Measurements from ENCODE around the gene C11orf42.

The C11orf42 gene, protein sequence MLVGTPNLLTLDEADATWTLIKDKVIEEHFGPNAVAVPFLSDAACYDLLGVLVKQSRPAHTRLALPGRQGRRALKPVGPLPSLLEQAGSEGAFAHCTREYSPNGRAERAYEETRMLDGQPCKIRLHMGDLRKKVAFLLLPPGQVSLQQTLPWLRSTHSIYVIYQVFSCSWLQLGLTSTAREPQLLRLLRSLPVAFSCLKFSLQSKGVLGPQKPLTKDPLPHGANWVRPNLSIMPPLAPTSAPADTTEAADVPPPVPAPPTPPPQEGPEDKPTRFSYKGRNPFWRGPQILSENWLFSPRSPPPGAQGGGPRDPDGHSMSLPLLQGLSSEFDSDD

DNA sequence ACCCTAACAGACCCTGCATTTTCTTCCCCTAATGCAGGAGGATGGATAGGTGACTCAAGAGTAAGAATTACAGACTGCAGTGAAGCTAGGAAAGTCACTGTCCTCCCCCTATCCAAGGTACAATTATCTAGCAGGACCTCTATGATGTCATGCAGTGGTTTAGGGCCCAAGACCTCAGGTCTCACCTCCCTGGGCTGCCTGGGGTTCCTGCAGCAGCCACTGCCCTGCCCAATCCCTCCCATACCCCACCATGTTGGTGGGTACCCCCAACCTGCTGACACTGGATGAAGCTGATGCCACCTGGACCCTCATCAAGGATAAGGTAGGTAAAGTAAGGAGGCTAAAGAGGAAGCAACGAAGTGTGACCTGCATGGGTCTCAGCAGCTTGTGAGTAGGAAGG is at the start of gene C11orf42:
Gene C11orf42, plus strand, starts transcription at position 192 of the 400 bp plus-strand sequence. Its CDS starts 59 bp downstream, at position 251.
- no peak for DNase-seq

GRCh38 chr11:6156628-6157359 is 48.6 kb upstream of the C11orf42 start:
- DNase-seq: no peak

DNA sequence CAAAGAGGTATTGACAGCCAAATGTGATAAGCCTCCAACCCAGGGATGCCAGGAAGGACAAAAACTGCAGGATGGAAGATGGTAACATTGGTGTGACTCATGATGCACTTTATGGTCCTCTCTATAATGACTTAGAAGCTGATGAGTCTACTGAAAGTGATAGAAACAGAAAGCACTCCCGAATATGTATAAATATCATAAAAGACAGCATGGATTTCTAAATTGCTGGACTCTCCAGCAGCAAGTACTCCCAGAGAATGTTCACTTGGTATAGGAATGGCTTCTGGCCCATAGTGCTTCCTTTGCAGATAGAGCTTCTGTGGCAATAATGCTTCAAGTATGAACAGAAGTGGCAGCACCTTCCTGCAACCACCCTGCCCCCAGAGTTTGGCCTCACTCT is 35.1 kb upstream of the C11orf42 start, which contains the start of gene OR52B2:
Gene OR52B2, minus strand, starts transcription at position 101 of the 400 bp plus-strand sequence. Its CDS starts 0 bp downstream, at position 101.
- DNase-seq: no peak

- no peak for DNase-seq
Measured at GRCh38 chr11:6175440-6175839, 29.9 kb upstream of the C11orf42 start.

DNA sequence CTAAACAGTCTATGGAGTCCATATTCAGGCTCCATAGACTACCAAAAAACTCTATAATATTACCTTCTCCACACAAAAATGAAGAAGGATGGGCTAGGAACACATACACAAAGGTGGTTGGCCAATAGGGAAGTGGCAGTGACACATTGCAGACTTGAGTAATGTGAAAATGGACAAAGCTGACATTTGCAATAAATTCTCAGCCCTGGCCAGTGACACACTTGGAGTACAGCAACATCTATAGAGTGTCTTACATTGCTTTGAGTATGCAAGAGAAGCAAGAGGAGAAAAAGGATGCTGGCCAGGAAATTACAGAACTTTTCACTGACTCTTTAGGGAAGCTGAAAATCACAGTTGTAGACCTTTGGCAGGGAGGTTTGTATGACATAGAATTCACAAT is 13.6 kb upstream of the C11orf42 start:
- no peak for DNase-seq

- DNase-seq: no peak
Measured at GRCh38 chr11:6194065-6194581, 11.2 kb upstream of the C11orf42 start.

DNA sequence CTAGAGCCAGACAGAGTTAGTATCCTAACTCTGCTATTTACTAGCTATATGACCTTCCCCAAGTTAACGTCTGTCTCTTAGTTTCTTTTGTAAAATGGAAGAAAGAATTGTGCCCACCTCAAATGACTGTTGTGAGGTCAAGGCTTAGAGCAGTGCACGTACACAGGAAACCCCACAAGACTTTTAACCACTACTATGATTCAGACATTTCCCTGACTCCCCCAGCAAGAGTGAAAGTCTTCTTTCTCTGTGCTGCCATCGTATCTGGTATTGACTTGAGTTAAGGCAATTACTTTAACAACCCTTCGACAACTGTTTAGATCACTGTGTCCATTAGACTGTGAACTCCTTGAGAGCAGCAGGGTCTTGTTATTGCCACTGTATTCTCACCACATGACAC is 9.0 kb upstream of the C11orf42 start:
- no peak for DNase-seq

- no peak for DNase-seq
Measured at GRCh38 chr11:6197466-6198200, 7.7 kb upstream of the C11orf42 start.

GRCh38 chr11:6199174-6199810 is 6.1 kb upstream of the C11orf42 start, which contains the start of gene OR52W1:
Gene OR52W1 (plus strand): TSS chr11:6199224. CDS start chr11:6199224, 0 bp downstream.
- no peak for DNase-seq

GRCh38 chr11:6200975-6201374 is 4.4 kb upstream of the C11orf42 start:
- no peak for DNase-seq

DNA sequence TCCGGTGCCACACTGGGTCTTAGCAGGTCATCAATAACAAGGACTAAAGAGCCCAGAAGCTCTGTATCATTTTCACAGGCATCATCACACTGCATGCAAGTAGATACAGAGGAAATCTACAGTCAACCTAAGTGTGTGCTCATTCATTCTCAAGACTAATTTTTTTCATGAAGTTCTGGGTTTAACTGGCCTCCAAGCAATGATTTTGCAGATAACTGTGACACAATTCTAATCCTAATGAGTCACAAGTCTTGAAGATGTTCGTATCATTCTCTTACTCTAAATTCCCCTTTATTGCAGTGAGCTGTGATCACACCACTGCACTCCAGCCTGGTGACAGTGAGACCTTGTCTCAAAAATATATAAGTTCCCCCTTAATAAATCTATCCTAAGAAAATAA is 3.9 kb upstream of the C11orf42 start:
- no peak for DNase-seq

GRCh38 chr11:6202041-6202440 is 3.3 kb upstream of the C11orf42 start:
- no peak for DNase-seq

- no peak for DNase-seq
Measured at GRCh38 chr11:6203327-6203726, 2.0 kb upstream of the C11orf42 start.

GRCh38 chr11:6204706-6205105 is 651 bp upstream of the C11orf42 start:
- DNase-seq: no peak

- DNase-seq: no peak
Measured at GRCh38 chr11:6206456-6207180, 1.3 kb downstream of the C11orf42 start.

- DNase-seq: no peak
Measured at GRCh38 chr11:6209801-6210200, 4.4 kb downstream of the C11orf42 start.

DNA sequence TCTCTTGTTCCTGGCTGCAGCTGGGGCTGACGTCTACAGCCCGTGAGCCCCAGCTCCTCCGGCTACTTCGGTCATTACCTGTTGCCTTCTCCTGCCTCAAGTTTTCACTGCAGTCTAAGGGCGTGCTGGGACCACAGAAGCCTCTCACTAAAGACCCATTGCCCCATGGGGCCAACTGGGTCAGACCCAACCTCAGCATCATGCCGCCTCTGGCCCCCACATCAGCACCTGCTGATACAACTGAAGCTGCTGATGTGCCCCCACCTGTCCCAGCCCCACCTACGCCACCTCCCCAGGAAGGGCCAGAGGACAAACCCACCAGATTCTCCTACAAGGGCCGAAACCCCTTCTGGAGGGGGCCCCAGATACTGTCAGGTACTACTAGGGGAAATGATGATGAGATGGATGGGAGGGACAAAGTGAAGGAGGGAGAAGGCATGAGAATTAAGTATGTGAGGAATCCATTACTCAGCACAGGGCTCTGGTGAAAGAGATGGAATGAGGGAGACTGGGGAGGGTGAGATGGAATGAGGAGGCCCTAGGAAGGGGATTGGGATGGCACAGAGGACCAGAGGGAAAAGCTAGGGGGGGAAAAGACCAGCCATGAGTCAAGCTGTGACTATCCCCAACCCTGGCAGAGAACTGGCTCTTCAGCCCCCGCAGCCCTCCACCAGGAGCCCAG is 5.1 kb downstream of the C11orf42 start:
- DNase-seq: no peak

- no peak for DNase-seq
Measured at GRCh38 chr11:6214530-6214929, 9.2 kb downstream of the C11orf42 start.

DNA sequence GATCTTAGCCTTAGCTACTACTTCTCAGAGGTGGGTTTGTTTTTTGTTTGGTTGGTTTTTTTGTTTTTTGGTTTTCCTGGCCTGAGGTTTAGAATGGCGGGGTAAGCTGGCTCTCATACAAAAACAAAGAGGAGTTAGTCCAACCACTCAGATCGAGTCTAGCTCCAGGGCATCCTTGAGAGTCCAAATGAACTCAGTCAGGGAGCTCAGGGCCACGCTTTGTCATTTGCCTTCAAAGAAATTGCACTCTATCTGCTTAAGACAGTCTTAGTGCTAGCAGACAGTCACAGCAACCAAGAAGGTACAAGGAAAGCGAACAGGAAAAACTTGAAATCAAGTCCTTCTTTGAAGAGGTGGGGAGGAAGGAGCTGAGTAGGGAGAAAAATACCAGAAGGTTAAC is 11.1 kb downstream of the C11orf42 start:
- no peak for DNase-seq

GRCh38 chr11:6217722-6218121 is 12.4 kb downstream of the C11orf42 start:
- no peak for DNase-seq

DNA sequence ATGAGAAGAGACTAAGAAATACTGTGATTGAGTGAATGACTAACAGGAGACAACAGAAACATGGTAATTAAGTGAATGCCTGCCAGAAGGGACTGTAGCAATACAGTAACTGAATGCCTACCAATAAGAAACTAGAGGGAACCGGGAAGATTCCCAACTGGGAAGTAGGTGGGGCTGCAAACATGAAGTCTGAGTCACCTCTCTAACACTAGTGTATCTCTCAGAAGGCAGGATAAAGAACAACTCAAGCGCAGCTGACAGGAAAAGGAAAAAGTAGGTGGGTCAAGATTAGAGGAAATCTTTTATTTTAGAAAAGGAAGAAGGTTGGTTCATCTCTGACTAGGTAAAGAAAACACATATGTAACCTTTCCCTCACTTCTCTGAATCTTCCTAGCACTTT is 14.0 kb downstream of the C11orf42 start:
- DNase-seq: no peak
